NOMO-1 treated with dmso at 0.1 percent for 144 hours (cell line): Measurements from ENCODE around the gene MRPL40.
"Not testable (repeated sequence)": the region's sequence is repeated elsewhere in the genome, so short reads cannot be mapped to it uniquely, and the experiment has no call there.

ENCODE experiments used
- DNase-seq: peaks from one replicate; lab custom pipeline; 2025; ENCODE audit not compliant: unreplicated experiment; lab: John Stamatoyannopoulos, UW

Gene MRPL40

GRCh38 chr22:19438298-19438697, 6.0 kb downstream of the MRPL40 start:
- DNase-seq: no peak

- no peak for DNase-seq
Measured at GRCh38 chr22:19440411-19441195, 8.3 kb downstream of the MRPL40 start.

DNA sequence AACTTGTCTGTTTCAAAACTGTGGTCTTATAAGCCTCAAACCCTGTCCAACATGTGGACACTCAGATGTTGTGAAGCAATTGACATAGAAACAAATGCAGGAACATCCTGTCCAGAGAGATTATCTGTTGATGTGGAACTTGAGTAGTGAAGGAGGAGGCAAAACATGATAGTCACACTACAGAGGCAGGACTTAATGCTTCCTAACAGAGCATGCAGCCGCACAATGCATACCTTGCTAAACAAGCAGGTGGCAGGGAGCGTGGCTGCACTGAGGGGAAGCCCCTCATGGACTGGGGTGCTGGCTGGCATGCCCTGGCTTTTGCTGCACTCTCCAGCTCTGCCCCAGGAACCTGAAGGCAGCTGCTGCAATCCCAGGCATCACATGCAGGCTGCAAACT, 9.8 kb downstream of the MRPL40 start:
- no peak for DNase-seq

DNA sequence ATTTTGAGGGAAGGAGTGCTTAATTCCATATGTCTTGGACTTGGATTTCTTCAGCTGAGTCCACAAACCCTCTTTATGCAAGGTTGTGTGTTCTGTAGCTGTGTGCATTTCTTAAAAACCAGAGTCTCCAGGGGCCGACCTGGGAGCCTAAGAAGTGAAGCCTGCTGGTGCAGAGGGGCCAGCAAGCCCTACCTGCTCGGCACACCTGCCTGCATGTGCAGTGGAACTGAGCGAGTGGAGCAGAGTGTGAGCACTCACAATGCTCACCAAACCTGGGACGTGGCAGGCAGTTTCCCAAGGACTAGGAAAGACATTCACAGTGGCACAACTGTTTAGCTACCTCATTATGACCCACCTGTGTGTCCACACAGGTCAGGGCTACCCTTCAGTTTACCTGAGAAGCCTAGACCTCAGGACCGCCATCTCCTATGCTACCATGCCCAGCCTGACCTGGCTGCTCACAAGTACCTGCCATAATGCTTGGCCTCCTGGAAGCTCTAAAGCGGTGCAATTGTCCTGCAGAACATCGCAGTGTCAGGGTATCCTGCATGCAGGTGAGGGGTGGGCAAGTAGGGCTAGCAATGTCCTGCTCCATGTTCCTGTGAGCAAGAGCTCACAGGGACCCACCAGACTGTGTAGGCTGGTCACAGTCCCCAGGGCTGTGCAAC, 11.3 kb downstream of the MRPL40 start:
- DNase-seq: no peak

GRCh38 chr22:19445279-19445982, 13.1 kb downstream of the MRPL40 start:
- not testable (repeated sequence) for DNase-seq

GRCh38 chr22:19446603-19447329, 14.4 kb downstream of the MRPL40 start:
- no peak for DNase-seq

GRCh38 chr22:19447330-19448075, 15.2 kb downstream of the MRPL40 start, which contains the start of gene C22orf39:
Gene C22orf39, minus strand, starts transcription at chr22:19447711. Its CDS starts 23 bp downstream, at chr22:19447688.
- DNase-seq: peak; percentile 88

DNA sequence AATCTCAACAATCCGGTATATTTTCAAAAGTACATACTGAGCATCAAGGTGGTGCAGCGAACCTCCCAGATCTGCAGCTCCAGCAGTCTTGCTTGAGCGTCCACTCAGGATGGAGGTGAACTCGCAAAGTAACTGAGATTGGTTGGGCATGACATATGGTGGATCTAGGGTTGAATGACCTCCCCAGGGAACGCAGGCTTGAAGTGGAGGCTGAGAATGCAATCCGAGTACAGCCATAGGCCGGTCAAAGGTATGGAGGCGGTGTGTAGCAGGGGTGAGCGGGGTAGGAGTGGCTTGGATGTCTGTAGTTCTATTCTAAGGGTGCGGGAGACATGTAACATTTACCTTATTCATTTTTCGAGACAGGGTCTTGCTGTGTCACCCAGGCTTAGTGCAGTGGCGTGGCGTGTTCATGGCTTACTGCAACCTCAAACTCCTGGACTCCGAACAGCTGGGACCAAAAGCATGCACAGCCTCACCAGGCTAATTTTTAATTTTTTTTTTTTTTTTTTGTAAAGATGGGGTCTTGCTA, 15.8 kb downstream of the MRPL40 start:
- no peak for DNase-seq

DNA sequence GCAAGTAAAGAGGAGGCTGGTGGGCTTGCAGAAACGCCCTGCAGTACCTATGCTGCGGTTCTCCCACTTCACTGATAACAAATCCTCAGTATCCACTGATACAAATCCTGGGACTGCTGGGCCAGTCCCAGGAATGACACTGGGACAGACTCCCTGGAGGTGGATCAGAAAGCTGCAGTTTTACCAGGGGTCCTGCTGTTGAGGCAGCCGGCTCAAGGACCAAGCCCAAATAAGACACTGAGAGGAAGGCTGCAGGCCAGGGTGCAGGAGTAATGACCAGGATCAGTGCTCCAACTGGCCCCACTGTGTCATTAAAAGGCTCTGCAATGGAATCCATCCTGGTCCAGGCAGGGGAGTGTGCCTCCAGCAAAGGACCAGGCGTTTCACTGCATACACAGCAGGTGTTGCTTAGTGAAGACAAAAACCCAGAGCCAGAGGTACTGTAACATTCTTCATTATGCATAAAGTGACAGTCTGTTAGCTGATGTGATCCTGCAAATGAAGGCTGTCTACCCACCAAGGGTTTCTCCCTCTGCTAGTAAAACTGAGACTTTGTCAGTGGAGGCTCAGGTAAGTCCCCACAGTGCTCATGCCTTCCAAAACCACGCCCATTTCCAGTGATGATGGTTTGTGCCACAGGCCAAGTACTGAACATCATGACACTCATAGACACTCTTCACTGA, 16.5 kb downstream of the MRPL40 start:
- DNase-seq: no peak

GRCh38 chr22:19449422-19449767, 17.1 kb downstream of the MRPL40 start:
- DNase-seq: no peak

- no peak for DNase-seq
Measured at GRCh38 chr22:19450363-19451175, 18.2 kb downstream of the MRPL40 start.

GRCh38 chr22:19451570-19451969, 19.2 kb downstream of the MRPL40 start:
- no peak for DNase-seq

GRCh38 chr22:19453718-19454117, 21.4 kb downstream of the MRPL40 start:
- DNase-seq: no peak

GRCh38 chr22:19454156-19454555, 21.8 kb downstream of the MRPL40 start:
- no peak for DNase-seq

DNA sequence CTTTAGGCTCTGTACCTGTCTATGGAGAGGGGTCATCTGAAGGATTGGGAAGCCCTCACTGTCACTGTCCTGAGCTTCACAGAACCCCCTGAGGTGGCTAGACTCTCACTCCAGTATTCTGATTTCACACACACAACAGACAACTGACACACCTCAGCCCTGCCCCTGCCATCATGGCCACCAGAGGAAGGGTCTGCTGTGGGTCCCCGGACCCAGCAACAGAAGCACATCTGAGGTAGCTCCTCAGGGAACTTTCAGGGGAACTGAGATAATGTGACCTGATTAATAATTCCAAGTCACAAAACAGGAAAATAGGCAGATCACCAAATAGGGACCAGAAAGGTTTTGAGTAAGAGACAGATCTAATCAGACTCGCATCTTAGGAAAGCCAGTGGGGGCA, 22.7 kb downstream of the MRPL40 start:
- no peak for DNase-seq

DNA sequence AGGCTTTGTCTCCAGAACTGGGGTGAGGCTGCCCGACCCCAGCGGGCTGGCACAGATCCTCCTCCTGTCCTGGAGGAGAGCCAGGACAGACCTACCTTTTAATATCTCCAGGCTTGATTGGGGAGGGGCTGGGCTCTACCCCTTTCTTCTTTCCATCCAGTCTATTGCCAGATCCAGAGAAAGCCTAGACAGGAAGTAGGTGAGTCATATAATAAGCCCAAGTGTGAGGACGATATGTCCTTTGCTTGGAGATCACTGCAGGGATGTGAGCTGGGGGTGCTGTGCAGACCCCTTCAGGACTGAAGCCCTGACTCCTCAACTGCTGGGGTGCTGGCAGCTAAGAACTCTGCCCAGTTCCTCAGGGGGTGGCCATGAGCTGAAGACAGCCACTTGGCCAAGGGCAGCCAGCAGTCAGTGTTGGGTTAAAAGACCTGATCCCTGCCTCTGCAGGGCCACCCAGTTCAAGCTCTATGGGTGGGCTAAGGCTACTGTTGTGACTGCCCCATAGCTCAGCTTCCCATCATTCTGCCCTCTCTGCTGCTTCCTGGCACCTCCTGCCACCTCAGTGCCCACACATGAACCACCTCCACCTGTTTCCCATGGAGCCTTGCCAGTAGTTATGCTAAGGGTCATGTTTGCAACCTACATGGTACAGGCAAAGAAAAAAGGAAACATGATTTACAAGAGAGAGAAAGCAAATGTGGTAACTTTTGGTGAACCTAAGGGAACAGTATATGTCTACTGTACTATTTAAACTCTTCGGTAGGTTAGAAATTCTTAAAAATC, 23.4 kb downstream of the MRPL40 start:
- no peak for DNase-seq

GRCh38 chr22:19456541-19456940, 24.2 kb downstream of the MRPL40 start:
- DNase-seq: no peak

DNA sequence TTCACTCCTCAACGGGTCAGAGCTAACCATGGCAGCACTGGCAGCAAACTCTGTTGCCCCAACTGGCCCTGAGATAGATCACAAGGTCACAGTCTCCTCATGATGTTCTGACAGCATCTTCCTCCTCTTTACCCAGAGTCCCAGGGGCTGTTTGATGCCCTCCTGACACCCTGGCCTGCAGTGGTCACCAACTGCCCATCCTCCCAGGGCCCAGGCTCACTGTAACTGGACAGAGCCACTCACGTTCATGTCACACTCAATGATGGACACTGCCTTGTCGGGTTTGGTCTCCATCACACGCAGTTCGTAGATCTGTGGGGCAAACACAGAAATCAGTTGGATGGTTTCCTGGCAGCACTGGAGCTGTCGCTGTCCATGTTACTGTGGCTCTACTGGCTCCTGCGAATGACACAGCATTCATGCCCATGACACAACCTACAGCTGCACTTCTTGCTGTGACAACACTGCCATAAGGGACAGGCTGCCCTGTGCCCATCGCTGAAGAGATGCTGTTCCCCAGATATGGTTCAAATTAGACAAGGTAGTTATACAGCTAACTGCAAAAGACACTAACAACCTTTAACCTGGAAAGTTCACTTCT, 25.6 kb downstream of the MRPL40 start:
- DNase-seq: no peak
